Measurements from ENCODE around the gene VKORC1L1.
"Not testable (repeated sequence)": the region's sequence is repeated elsewhere in the genome, so short reads cannot be mapped to it uniquely, and the experiment has no call there.

The VKORC1L1 gene

GRCh38 chr7:65872776-65873581 is at the start of gene VKORC1L1:
TSS of gene VKORC1L1 (plus strand) at chr7:65873074. CDS start at chr7:65873372, 298 bp downstream.
- DNase-seq: peak; percentile 76

- DNase-seq: no peak
Observed at GRCh38 chr7:65827366-65827765, 45.5 kb upstream of the VKORC1L1 start.

- DNase-seq: no peak
Observed at GRCh38 chr7:65832281-65832680, 40.6 kb upstream of the VKORC1L1 start.

GRCh38 chr7:65836684-65837083 is 36.2 kb upstream of the VKORC1L1 start:
- not testable (repeated sequence) for DNase-seq

- DNase-seq: not testable (repeated sequence)
Observed at GRCh38 chr7:65837541-65837956, 35.3 kb upstream of the VKORC1L1 start.

- DNase-seq: no peak
Observed at GRCh38 chr7:65839846-65840245, 33.0 kb upstream of the VKORC1L1 start.

- peak; percentile 33 for DNase-seq
Observed at GRCh38 chr7:65840446-65840845, 32.4 kb upstream of the VKORC1L1 start.

DNA sequence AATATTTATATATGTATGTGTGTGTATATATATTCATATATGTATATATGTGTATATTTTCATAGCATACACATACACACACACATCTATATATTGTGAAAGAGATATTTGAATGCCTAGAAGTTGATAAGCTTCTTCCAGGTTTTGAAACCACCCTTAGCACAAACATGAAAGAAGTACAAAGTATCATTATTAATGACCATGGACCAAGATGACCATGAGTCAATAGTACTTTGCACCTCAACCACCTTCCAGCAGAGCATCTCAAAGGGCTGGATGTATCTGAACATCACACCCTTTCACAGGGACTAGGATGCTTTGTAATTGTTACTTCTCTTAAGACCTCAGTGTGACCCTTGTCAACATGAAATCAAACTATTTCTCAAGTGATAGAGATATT is 29.3 kb upstream of the VKORC1L1 start:
- DNase-seq: not testable (repeated sequence)

DNA sequence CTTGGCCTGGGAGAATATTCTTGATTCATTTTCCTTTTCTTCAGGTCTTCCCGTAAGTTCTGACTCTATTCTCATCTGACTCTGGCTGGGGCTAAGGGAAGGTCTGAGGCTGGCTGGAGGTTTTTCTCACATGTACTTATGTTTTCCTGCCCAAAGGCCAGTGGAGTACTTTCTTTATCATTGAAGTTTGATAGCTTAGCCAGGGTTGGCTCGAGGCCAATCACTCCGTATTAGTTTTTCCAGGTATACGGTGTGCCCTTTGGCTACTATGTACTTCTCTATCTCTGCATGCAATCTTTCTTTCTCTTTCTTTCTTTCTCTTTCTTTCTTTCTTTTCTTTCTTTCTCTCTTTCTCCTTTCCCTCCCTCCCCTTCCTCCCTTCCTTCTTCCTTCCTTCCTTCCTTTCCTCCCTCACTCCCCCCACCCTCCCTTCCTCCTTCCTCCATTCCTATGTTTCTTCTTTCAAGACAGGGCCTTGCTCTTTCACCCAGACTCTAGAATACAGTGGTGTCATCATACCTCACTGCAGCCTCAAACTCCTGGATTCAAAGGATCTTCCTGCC is 26.8 kb upstream of the VKORC1L1 start:
- no peak for DNase-seq

- not testable (repeated sequence) for DNase-seq
Observed at GRCh38 chr7:65853426-65853825, 19.4 kb upstream of the VKORC1L1 start.

- not testable (repeated sequence) for DNase-seq
Observed at GRCh38 chr7:65853892-65854291, 19.0 kb upstream of the VKORC1L1 start.

- not testable (repeated sequence) for DNase-seq
Observed at GRCh38 chr7:65857321-65857894, 15.5 kb upstream of the VKORC1L1 start.

DNA sequence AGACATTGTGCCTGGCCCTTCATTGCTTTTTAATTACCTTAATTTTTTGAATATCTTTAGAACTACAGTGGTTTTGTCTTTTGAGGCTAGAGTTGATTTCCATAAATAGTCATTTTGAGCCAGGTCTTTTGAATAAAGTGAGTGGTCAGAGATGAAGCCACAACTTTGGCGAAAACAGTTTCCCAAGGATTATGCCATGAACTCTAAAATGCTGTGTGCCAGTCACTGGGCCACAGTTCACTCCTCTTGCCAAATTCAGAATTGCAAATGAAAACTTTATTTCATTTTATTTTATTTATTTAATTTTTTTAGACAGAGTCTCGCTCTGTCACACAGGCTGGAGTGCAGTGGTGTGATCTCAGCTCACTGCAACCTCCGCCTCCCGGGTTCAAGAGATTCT is 14.2 kb upstream of the VKORC1L1 start:
- not testable (repeated sequence) for DNase-seq

DNA sequence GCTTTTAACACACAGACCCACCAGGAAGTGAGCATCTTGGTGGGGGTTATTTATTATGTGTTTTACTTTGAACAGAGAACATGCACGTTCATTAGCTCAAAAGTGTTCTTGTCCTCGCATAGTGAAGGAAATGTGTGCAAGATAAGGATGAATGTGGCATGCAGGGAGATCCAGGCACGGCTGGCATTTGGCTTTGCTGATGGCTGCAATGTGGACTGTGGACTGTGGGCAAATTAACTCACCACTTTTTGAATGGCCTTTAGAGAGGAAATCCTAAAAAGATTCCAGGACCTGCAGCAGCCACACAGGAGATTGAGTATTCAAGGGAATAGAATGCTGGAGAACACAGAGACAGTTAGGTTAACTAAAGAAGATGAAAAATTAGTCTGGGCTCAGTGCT is 6.6 kb upstream of the VKORC1L1 start:
- not testable (repeated sequence) for DNase-seq

GRCh38 chr7:65867681-65868080 is 5.2 kb upstream of the VKORC1L1 start:
- DNase-seq: not testable (repeated sequence)

DNA sequence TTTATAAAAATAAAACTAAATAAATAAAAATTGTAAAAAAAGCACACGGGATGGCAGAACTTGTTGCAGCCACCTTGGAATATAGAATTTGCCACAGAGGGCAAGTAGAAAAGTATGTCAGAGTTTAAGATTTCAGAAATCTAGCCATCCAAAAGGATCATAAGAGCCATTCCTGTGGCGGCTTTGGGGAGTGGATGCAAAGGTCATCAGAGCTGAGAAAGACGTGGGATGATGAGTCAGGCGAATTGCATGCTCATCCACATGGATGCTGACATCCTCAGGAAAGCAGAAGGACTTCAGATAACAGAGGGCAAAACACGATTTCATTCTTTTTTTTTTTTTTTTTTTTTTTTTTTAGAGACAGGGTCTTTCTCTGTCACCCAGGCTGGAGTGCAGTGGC is 3.6 kb upstream of the VKORC1L1 start:
- DNase-seq: not testable (repeated sequence)

DNA sequence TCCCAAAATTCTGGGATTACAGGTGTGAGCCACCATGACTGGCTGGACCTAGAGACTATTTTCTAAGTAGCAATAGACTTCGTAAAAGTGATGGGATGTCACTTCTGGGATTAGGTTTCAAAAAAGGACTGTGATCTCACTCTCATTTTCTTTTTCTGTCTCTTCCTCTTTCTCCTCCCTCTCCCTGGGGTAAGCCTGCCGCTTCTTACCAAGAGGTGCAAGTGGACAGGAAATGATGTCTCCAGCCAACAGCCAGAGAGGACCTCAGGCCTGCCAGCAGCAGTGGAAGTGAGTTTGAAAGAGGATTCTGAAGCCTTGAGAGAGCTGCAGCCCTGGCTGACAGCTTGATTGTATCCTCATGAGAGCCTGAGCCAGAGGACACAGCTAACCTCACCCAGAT is 1.4 kb upstream of the VKORC1L1 start:
- DNase-seq: not testable (repeated sequence)

DNA sequence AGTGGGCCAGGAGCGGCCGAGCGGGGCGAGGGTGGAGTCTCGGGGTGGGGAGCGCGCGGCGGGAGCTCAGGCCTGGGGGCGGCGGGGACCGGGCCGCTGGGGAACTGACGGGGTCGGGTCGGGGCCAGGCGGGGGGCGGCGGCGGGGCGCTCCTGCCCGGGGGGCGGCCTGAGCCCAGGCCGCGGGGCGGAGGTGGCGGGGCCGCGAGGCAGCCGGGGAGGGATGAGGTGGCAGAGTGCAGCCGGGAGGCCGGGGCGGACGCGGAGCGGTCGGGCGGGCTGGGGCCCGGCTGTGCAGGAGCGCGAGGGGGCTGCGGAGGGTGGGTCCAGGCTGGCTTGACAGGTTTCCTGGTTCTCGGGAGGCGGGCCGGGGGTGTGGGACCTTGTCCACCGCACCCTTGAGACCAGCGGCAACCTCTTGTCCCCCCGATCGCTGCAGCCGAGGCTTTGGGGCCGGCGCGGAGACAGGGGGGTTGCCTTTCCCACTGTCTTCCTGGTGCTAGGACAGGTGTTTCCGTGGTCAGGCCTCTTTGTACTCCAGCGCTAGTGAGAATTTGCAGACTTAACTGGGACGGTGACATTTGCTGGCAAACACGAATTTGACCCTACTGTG is 814 bp downstream of the VKORC1L1 start:
- not testable (repeated sequence) for DNase-seq

GRCh38 chr7:65875715-65876114 is 2.8 kb downstream of the VKORC1L1 start:
- not testable (repeated sequence) for DNase-seq

- DNase-seq: not testable (repeated sequence)
Observed at GRCh38 chr7:65879292-65880153, 6.6 kb downstream of the VKORC1L1 start.

GRCh38 chr7:65880242-65880641 is 7.4 kb downstream of the VKORC1L1 start:
- DNase-seq: not testable (repeated sequence)

DNA sequence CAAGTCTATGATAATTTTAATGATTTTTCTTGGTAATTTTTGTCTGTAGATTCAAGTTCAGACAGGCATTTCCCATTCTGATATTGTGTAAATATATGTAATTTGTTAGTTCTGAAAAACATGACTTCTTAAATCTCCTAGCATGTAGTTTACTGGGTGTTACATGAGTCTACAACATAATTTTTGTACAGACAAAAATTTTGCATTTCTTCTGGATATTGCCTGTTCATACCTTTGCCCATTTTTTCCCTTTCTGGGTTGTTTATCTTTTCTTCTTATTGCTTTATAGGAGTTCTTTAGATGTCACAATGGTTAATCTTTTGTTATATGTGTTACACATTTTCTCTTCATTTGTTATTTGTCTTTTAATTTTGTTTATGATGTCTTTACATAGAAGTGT is 12.1 kb downstream of the VKORC1L1 start:
- not testable (repeated sequence) for DNase-seq
